HG02571 (cell line): ENCODE measurements around the gene EGLN1.
A peak's percentile ranks its signal among the peaks of the same experiment; 100 is the strongest.

Experiments used
- ATAC-seq: cut with Tn5 transposase; IDR thresholded peaks from one replicate; pipeline ENCODE4 v1.9.1; 2021; ENCODE audit warnings: mild to moderate bottlenecking, moderate library complexity; ENCODE audit not compliant: unreplicated experiment

Gene EGLN1

GRCh38 chr1:231421546-231421970, 529 bp downstream of the EGLN1 start:
- ATAC-seq: peak; percentile 25

- ATAC-seq: peak; percentile 14
Measured at GRCh38 chr1:231420959-231421545, 1.0 kb downstream of the EGLN1 start.

- ATAC-seq: no peak
Measured at GRCh38 chr1:231420299-231420958, 1.7 kb downstream of the EGLN1 start.

GRCh38 chr1:231419738-231420298, 2.3 kb downstream of the EGLN1 start:
- ATAC-seq: no peak

GRCh38 chr1:231419147-231419546, 2.9 kb downstream of the EGLN1 start:
- ATAC-seq: no peak

GRCh38 chr1:231418741-231419107, 3.4 kb downstream of the EGLN1 start:
- ATAC-seq: no peak

- no peak for ATAC-seq
Measured at GRCh38 chr1:231418101-231418740, 3.9 kb downstream of the EGLN1 start.

GRCh38 chr1:231417513-231417912, 4.6 kb downstream of the EGLN1 start:
- no peak for ATAC-seq

- no peak for ATAC-seq
Measured at GRCh38 chr1:231416901-231417300, 5.2 kb downstream of the EGLN1 start.

- no peak for ATAC-seq
Measured at GRCh38 chr1:231415018-231415583, 7.0 kb downstream of the EGLN1 start.

GRCh38 chr1:231414260-231415016, 7.6 kb downstream of the EGLN1 start:
- ATAC-seq: no peak

- no peak for ATAC-seq
Measured at GRCh38 chr1:231413749-231414082, 8.4 kb downstream of the EGLN1 start.

- no peak for ATAC-seq
Measured at GRCh38 chr1:231411036-231411531, 11.0 kb downstream of the EGLN1 start.

- no peak for ATAC-seq
Measured at GRCh38 chr1:231410036-231410612, 12.0 kb downstream of the EGLN1 start.

- ATAC-seq: no peak
Measured at GRCh38 chr1:231408528-231409094, 13.5 kb downstream of the EGLN1 start.

- ATAC-seq: no peak
Measured at GRCh38 chr1:231407547-231408396, 14.3 kb downstream of the EGLN1 start.

- no peak for ATAC-seq
Measured at GRCh38 chr1:231407049-231407448, 15.0 kb downstream of the EGLN1 start.

- no peak for ATAC-seq
Measured at GRCh38 chr1:231404318-231404717, 17.8 kb downstream of the EGLN1 start.

- no peak for ATAC-seq
Measured at GRCh38 chr1:231401478-231401877, 20.6 kb downstream of the EGLN1 start.
